ENCODE data around the gene STARD7. TPM values are rescaled to one million over a fixed set of nuclear protein-coding genes. Genes with fewer than 3 reads are reported as not detected.

Gene STARD7
- total RNA-seq, 4 donors from 2014 or later: 78.4 to 120 (median 112) TPM

GRCh38 chr2:96240341-96241038 is 31.9 kb upstream of the STARD7 start:
- Histone ChIP-seq H3K4me1 (peaks cover 0 to 8% (median 3%) of the 10 kb centered on the region in 4 donors), H3K27me3 (no peaks in the 10 kb centered on the region), H3K4me3 (no peak overlapping the region), H3K27ac (peak overlapping the region in 2 of 4 donors; percentile 35 to 82), H3K9me3 (no peaks in the 10 kb centered on the region), H3K36me3 (no peaks in the 10 kb centered on the region)
- no peak for DNase-seq
- no peak for TF ChIP-seq POLR2A (IDR thresholded peaks at IDR 0.05)
- TF ChIP-seq, protein P1, sequence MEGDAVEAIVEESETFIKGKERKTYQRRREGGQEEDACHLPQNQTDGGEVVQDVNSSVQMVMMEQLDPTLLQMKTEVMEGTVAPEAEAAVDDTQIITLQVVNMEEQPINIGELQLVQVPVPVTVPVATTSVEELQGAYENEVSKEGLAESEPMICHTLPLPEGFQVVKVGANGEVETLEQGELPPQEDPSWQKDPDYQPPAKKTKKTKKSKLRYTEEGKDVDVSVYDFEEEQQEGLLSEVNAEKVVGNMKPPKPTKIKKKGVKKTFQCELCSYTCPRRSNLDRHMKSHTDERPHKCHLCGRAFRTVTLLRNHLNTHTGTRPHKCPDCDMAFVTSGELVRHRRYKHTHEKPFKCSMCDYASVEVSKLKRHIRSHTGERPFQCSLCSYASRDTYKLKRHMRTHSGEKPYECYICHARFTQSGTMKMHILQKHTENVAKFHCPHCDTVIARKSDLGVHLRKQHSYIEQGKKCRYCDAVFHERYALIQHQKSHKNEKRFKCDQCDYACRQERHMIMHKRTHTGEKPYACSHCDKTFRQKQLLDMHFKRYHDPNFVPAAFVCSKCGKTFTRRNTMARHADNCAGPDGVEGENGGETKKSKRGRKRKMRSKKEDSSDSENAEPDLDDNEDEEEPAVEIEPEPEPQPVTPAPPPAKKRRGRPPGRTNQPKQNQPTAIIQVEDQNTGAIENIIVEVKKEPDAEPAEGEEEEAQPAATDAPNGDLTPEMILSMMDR (IDR thresholded peaks at IDR 0.05): no peak

DNA sequence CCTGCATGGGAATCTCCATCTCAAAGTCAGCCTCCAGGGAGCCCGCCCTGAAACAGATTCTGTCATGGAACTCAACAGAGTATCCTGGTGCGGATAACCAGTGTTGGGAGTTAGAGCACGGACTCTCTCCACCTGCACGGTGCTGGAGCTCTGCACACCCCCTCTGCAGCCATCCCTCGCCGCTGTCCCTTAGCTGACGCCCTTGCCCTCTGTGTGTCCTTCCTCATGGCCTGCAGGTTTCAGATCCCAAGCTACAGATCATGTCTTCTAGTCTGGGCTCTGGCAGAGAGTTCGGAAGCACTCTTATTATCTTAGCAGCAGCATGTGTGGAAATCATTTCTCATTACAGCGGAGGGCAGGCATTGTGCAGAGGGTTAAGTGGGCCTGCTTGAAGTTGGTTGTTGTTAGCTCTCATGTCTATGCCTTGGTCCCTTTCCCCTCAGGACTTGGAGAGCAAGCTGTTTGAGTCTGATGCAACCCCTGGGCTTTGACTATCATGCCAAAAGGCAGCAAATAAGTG is 31.2 kb upstream of the STARD7 start:
- H3K27ac ChIP-seq: no peak overlapping the region
- TF ChIP-seq, protein P1 (IDR thresholded peaks at IDR 0.05): no peak
- TF ChIP-seq POLR2A (IDR thresholded peaks at IDR 0.05): no peak
- H3K4me3 ChIP-seq: no peak overlapping the region
- H3K4me1 ChIP-seq: peaks cover 0 to 8% (median 3%) of the 10 kb centered on the region in 4 donors
- H3K36me3 ChIP-seq: no peaks in the 10 kb centered on the region
- no peak for DNase-seq
- no peaks in the 10 kb centered on the region for H3K9me3 ChIP-seq
- H3K27me3 ChIP-seq: no peaks in the 10 kb centered on the region

DNA sequence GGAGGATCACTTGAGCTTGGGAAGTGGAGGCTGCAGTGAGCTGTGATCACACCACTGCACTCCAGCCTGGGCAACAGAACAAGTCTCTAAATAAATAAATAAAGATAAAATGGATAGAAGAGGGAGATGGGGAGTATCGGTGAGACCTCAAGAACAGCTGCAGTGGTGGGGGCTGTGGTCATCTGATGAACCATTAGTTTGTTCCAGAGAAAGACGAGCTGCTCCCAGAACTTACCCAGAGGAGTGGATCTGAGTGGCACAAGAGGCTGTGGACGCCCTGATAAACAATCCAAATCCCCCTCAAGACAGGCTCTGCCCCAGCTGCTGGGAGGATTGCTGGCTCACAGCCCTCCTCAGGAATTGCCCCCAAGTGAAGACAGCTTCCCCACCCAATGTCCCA is 30.5 kb upstream of the STARD7 start:
- Histone ChIP-seq H3K27ac (no peak overlapping the region), H3K27me3 (no peaks in the 10 kb centered on the region), H3K4me1 (peaks cover 0 to 8% (median 3%) of the 10 kb centered on the region in 4 donors), H3K4me3 (no peak overlapping the region), H3K9me3 (no peaks in the 10 kb centered on the region), H3K36me3 (no peaks in the 10 kb centered on the region)
- no peak for DNase-seq
- no peak for TF ChIP-seq POLR2A (IDR thresholded peaks at IDR 0.05)
- TF ChIP-seq, protein P1 (IDR thresholded peaks at IDR 0.05): no peak

- Histone ChIP-seq H3K36me3 (no peaks in the 10 kb centered on the region), H3K4me1 (peaks cover 0 to 8% (median 3%) of the 10 kb centered on the region in 4 donors), H3K27ac (no peak overlapping the region), H3K4me3 (no peak overlapping the region), H3K27me3 (no peaks in the 10 kb centered on the region), H3K9me3 (no peaks in the 10 kb centered on the region)
- DNase-seq: no peak
- TF ChIP-seq, protein P1 (IDR thresholded peaks at IDR 0.05): no peak
- no peak for TF ChIP-seq POLR2A (IDR thresholded peaks at IDR 0.05)
These were observed 29.6 kb upstream of the STARD7 start for GRCh38 chr2:96238266-96238665.

GRCh38 chr2:96236882-96237281 is 28.3 kb upstream of the STARD7 start:
- Histone ChIP-seq H3K4me3 (no peak overlapping the region), H3K4me1 (peaks cover 0 to 8% (median 3%) of the 10 kb centered on the region in 4 donors), H3K36me3 (no peaks in the 10 kb centered on the region), H3K27me3 (no peaks in the 10 kb centered on the region), H3K27ac (no peak overlapping the region), H3K9me3 (no peaks in the 10 kb centered on the region)
- TF ChIP-seq, protein P1 (IDR thresholded peaks at IDR 0.05): no peak
- TF ChIP-seq POLR2A (IDR thresholded peaks at IDR 0.05): no peak
- peak in 1 of 3 donors; percentile 58 for DNase-seq

Measured in Peyer's patch (tissue), 4 donors.